ENCODE measurements around the gene HIRIP3. TPM values are rescaled to one million over a fixed set of nuclear protein-coding genes. Genes with fewer than 3 reads are reported as not detected.

The HIRIP3 gene
- polyA plus RNA-seq, 2 of the 4 experiments (the other 2 are of a cell fraction): 11.5 to 16.7 TPM

GRCh38 chr16:29986931-29987330 is 8.5 kb downstream of the HIRIP3 start:
- WGBS (ENCODE audit: missing lambda C conversion rate): 84% methylated on average over 4 of the region's 5 CpGs
- ChIA-PET POLR2A (no interaction called here), CTCF (interaction anchor here (0.9 to 5.3 kb wide), 2 partner anchors 18 to 75 kb away, joined by 4 to 22 read pairs; no protein-coding TSS in a partner anchor)
- DNase-seq (ENCODE audit: low read depth in 1 of 2, low spot score in 1 of 2): no peak
- Histone ChIP-seq H3K4me3 (no peak overlapping the region), H3K27ac (no peak overlapping the region), H3K4me1 (no peaks in the 10 kb centered on the region), H3K9me3 (no peaks in the 10 kb centered on the region), H3K4me2 (no peak overlapping the region)
- ATAC-seq: no peak
- no peak for FAIRE-seq
- no peak for TF ChIP-seq CBX2 (IDR thresholded peaks at IDR 0.05; ENCODE audit: borderline replicate concordance, low read depth)
- TF ChIP-seq EP300 (IDR thresholded peaks at IDR 0.05): no peak
- no peak for TF ChIP-seq ESRRA (IDR thresholded peaks at IDR 0.05; ENCODE audit: borderline replicate concordance, low read length)
- no peak for TF ChIP-seq HMGXB4 (CRISPR knock-in tag; IDR thresholded peaks at IDR 0.05; ENCODE audit: borderline replicate concordance)
- TF ChIP-seq HEYL (CRISPR knock-in tag; IDR thresholded peaks at IDR 0.05): no peak
- no peak for TF ChIP-seq ZFP36 (IDR thresholded peaks at IDR 0.05; ENCODE audit: borderline replicate concordance, partially characterized antibody)
- TF ChIP-seq, protein P1, sequence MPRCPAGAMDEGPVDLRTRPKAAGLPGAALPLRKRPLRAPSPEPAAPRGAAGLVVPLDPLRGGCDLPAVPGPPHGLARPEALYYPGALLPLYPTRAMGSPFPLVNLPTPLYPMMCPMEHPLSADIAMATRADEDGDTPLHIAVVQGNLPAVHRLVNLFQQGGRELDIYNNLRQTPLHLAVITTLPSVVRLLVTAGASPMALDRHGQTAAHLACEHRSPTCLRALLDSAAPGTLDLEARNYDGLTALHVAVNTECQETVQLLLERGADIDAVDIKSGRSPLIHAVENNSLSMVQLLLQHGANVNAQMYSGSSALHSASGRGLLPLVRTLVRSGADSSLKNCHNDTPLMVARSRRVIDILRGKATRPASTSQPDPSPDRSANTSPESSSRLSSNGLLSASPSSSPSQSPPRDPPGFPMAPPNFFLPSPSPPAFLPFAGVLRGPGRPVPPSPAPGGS (IDR thresholded peaks at IDR 0.05): no peak
- TF ChIP-seq EHMT2 (IDR thresholded peaks at IDR 0.05; ENCODE audit: low read depth): no peak
- TF ChIP-seq NFE2L2 (conservative IDR thresholded peaks at IDR 0.05; ENCODE audit: low read length): no peak
- TF ChIP-seq RFX5 (IDR thresholded peaks at IDR 0.05): no peak
- TF ChIP-seq FOSB (CRISPR knock-in tag; IDR thresholded peaks at IDR 0.05): no peak
- TF ChIP-seq, protein P2, sequence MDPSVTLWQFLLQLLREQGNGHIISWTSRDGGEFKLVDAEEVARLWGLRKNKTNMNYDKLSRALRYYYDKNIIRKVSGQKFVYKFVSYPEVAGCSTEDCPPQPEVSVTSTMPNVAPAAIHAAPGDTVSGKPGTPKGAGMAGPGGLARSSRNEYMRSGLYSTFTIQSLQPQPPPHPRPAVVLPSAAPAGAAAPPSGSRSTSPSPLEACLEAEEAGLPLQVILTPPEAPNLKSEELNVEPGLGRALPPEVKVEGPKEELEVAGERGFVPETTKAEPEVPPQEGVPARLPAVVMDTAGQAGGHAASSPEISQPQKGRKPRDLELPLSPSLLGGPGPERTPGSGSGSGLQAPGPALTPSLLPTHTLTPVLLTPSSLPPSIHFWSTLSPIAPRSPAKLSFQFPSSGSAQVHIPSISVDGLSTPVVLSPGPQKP (IDR thresholded peaks at IDR 0.05; ENCODE audit: low read depth, low read length): no peak
- TF ChIP-seq ZC3H11A (IDR thresholded peaks at IDR 0.05): no peak
- TF ChIP-seq E2F6 (IDR thresholded peaks at IDR 0.05; ENCODE audit: borderline replicate concordance, low read depth): no peak
- no peak for TF ChIP-seq CEBPB (IDR thresholded peaks at IDR 0.05)
- no peak for TF ChIP-seq GATA3 (IDR thresholded peaks at IDR 0.05; ENCODE audit: borderline replicate concordance)
- TF ChIP-seq CHD4 (IDR thresholded peaks at IDR 0.05; ENCODE audit: borderline replicate concordance): no peak
- TF ChIP-seq HOXB13 (CRISPR knock-in tag; IDR thresholded peaks at IDR 0.05; ENCODE audit: low read depth): no peak
- TF ChIP-seq, protein P3, sequence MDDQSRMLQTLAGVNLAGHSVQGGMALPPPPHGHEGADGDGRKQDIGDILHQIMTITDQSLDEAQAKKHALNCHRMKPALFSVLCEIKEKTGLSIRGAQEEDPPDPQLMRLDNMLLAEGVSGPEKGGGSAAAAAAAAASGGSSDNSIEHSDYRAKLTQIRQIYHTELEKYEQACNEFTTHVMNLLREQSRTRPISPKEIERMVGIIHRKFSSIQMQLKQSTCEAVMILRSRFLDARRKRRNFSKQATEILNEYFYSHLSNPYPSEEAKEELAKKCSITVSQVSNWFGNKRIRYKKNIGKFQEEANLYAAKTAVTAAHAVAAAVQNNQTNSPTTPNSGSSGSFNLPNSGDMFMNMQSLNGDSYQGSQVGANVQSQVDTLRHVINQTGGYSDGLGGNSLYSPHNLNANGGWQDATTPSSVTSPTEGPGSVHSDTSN (IDR thresholded peaks at IDR 0.05): no peak
- TF ChIP-seq PHF8 (IDR thresholded peaks at IDR 0.05; ENCODE audit: borderline replicate concordance, low read depth): no peak

DNA sequence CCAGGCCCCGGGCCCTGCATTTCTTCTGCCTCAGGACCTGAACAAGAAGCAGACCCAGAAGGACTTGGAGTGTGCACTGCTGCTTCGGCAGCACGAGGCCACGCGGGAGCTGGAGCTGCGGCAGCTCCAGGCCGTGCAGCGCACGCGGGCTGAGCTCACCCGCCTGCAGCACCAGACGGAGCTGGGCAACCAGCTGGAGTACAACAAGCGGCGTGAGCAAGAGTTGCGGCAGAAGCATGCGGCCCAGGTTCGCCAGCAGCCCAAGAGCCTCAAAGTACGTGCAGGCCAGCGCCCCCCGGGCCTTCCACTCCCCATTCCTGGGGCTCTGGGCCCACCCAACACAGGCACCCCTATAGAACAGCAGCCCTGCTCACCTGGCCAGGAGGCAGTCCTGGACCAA is 9.2 kb downstream of the HIRIP3 start:
- H3K4me3 ChIP-seq: no peak overlapping the region
- DNase-seq (ENCODE audit: low read depth in 1 of 2, low spot score in 1 of 2) (no peak), ATAC-seq (no peak), FAIRE-seq (no peak)
- CTCF ChIA-PET: interaction anchor here (0.7 to 5.3 kb wide), 2 partner anchors 19 to 169 kb away, joined by 3 to 22 read pairs; no protein-coding TSS in a partner anchor
- no peak overlapping the region for H3K27ac ChIP-seq
- H3K9me3 ChIP-seq: no peaks in the 10 kb centered on the region
- WGBS (ENCODE audit: missing lambda C conversion rate): 94% methylated on average over 20 of the region's 20 CpGs
- no peak overlapping the region for H3K4me2 ChIP-seq
- H3K4me1 ChIP-seq: no peaks in the 10 kb centered on the region
- POLR2A ChIA-PET: no interaction called here
- TF ChIP-seq GATA3 (IDR thresholded peaks at IDR 0.05; ENCODE audit: borderline replicate concordance) (no peak), ZC3H11A (IDR thresholded peaks at IDR 0.05) (no peak), PHF8 (IDR thresholded peaks at IDR 0.05; ENCODE audit: borderline replicate concordance, low read depth) (no peak), TFCP2L1 (CRISPR knock-in tag; IDR thresholded peaks at IDR 0.05) (no peak), CBX2 (IDR thresholded peaks at IDR 0.05; ENCODE audit: borderline replicate concordance, low read depth) (no peak), JUN (IDR thresholded peaks at IDR 0.05) (no peak), HDAC2 (IDR thresholded peaks at IDR 0.05) (no peak), ZNF302 (CRISPR knock-in tag; IDR thresholded peaks at IDR 0.05) (no peak), SREBF2 (IDR thresholded peaks at IDR 0.05) (no peak), EHMT2 (IDR thresholded peaks at IDR 0.05; ENCODE audit: low read depth) (no peak), KDM1A (IDR thresholded peaks at IDR 0.05; ENCODE audit: low read depth) (no peak), HMGXB4 (CRISPR knock-in tag; IDR thresholded peaks at IDR 0.05; ENCODE audit: borderline replicate concordance) (no peak), MAFK (IDR thresholded peaks at IDR 0.05; ENCODE audit: partially characterized antibody) (no peak), BHLHE40 (IDR thresholded peaks at IDR 0.05; ENCODE audit: low read depth, low read length) (no peak), EHF (CRISPR knock-in tag; IDR thresholded peaks at IDR 0.05) (no peak), FOXS1 (CRISPR knock-in tag; IDR thresholded peaks at IDR 0.05) (no peak), HOXB13 (CRISPR knock-in tag; IDR thresholded peaks at IDR 0.05; ENCODE audit: low read depth) (no peak)
- TF ChIP-seq, protein P4, sequence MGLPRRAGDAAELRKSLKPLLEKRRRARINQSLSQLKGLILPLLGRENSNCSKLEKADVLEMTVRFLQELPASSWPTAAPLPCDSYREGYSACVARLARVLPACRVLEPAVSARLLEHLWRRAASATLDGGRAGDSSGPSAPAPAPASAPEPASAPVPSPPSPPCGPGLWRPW (IDR thresholded peaks at IDR 0.05): no peak
